GM23338 (cell line): ENCODE measurements around the gene TMEM14B.

Experiments
- CTCF ChIP-seq, 2 experiments: fragments of 200-600 bp in 1 of 2; sonication (generic) in 1 of 2; conservative IDR thresholded peaks; 2 replicates each; pipeline versions ENCODE4 v1.5.1 to v1.6.1; 2016 to 2017; ENCODE audit warnings: antibody characterized with exemption in 2 of 2, low read depth in 2 of 2, mild to moderate bottlenecking in 2 of 2, moderate library complexity in 1 of 2
- EZH2 ChIP-seq: fragments of 200-600 bp; sonication (generic); IDR thresholded peaks from one replicate; pipeline ENCODE4 v1.8.0; 2017; ENCODE audit warnings: antibody characterized with exemption, mild to moderate bottlenecking, low read depth; ENCODE audit not compliant: unreplicated experiment
- NANOG ChIP-seq: IDR thresholded peaks from 2 replicates; pipeline ENCODE4 v1.6.1; 2016; ENCODE audit warnings: antibody characterized with exemption, borderline replicate concordance
- POLR2AphosphoS5 ChIP-seq: IDR thresholded peaks from 2 replicates; pipeline ENCODE4 v1.6.1; 2016; ENCODE audit warnings: antibody characterized with exemption, low read depth
- REST ChIP-seq: IDR thresholded peaks from one replicate; pipeline ENCODE4 v1.6.1; 2018; ENCODE audit warnings: antibody characterized with exemption; ENCODE audit not compliant: unreplicated experiment
- STAT1 ChIP-seq: IDR thresholded peaks from one replicate; pipeline ENCODE4 v1.6.1; 2016; ENCODE audit warnings: antibody characterized with exemption; ENCODE audit not compliant: unreplicated experiment
- ZNF331 ChIP-seq: fragments of 250-450 bp; sonication (Bioruptor Pico); IDR thresholded peaks from 2 replicates; pipeline ENCODE4 v1.5.0; 2020; ENCODE audit warnings: low read depth, mild to moderate bottlenecking, moderate library complexity

GRCh38 chr6:10747251-10747972 is at the start of gene TMEM14B:
- TF ChIP-seq CTCF (conservative IDR thresholded peaks at IDR 0.05; ENCODE audit: low read depth in 2 of 2) (no peak), POLR2AphosphoS5 (peak; percentile 98), EZH2 (no peak), REST (no peak), ZNF331 (CRISPR knock-in tag) (no peak), NANOG (no peak), STAT1 (no peak)
